Measurements from ENCODE around the gene MARCOL.

MARCOL gene

DNA sequence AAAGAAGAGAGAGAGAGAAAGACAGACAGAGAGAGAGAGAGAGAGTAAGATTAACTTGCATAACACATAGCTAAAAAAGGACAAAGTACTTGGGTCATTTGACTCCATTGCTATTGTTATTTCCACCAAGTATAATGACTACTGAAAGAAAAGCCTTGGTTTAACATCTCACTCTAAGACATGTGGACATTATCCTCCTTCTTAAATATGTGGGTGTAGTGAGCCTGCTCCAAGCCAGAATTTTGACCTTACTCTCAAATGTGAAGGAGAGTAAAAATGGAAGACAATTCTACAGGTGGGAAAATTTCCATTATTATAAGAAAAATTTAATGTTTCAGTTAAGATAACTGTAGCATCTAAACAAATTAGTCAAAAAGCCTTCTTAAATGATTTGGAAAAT is 8.5 kb upstream of the MARCOL start:
- no peak for TF ChIP-seq CTCF (IDR thresholded peaks at IDR 0.05; ENCODE audit: low read depth, low read length)
- H3K4me3 ChIP-seq (ENCODE audit: low read depth, low read length) = no peak overlapping the region

- no peak for TF ChIP-seq CTCF (IDR thresholded peaks at IDR 0.05; ENCODE audit: low read depth, low read length)
- no peak overlapping the region for H3K4me3 ChIP-seq (ENCODE audit: low read depth, low read length)
These were observed 8.1 kb upstream of the MARCOL start for GRCh38 chr5:148230240-148230639.

GRCh38 chr5:148237785-148238417 is 424 bp upstream of the MARCOL start:
- H3K4me3 ChIP-seq (ENCODE audit: low read depth, low read length) = no peak overlapping the region
- no peak for TF ChIP-seq CTCF (IDR thresholded peaks at IDR 0.05; ENCODE audit: low read depth, low read length)

DNA sequence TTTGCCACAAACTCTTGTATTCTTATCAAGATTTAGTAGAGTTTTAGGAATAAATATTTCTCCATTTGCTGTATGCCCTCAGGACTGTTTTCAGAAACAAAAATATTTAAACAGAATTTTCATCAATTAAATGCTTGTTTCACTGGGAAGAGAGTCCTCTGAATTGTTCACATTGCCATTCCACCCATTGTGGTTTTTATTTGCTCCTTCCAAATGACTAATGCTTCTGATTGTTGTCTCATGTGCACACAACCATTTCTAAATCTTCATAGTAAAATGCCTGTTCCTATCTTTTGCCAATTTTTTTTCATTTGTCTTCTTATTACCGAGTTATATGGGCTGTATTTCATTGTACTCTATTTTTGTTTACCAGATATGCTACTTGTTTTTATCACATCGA is 10.6 kb downstream of the MARCOL start:
- no peak overlapping the region for H3K4me3 ChIP-seq (ENCODE audit: low read depth, low read length)
- TF ChIP-seq CTCF (IDR thresholded peaks at IDR 0.05; ENCODE audit: low read depth, low read length) = no peak

GRCh38 chr5:148255456-148255855 is 17.1 kb downstream of the MARCOL start:
- no peak overlapping the region for H3K4me3 ChIP-seq (ENCODE audit: low read depth, low read length)

GRCh38 chr5:148259288-148259687 is 21.0 kb downstream of the MARCOL start:
- no peak for TF ChIP-seq CTCF (IDR thresholded peaks at IDR 0.05; ENCODE audit: low read depth, low read length)
- no peak overlapping the region for H3K4me3 ChIP-seq (ENCODE audit: low read depth, low read length)

More at GRCh38 chr5:148255456-148255855, 17.1 kb downstream of the MARCOL start:
- no peak for TF ChIP-seq CTCF (IDR thresholded peaks at IDR 0.05; ENCODE audit: low read depth, low read length)

- TF ChIP-seq CTCF (IDR thresholded peaks at IDR 0.05; ENCODE audit: low read depth, low read length) = no peak
- no peak overlapping the region for H3K4me3 ChIP-seq (ENCODE audit: low read depth, low read length)
These were observed 22.9 kb downstream of the MARCOL start for GRCh38 chr5:148261221-148261620.

Data from WI38 (cell line).